ENCODE data around the gene ARSB. TPM values are rescaled to one million over a fixed set of nuclear protein-coding genes. Genes with fewer than 3 reads are reported as not detected.

ARSB gene
- total RNA-seq, 1 donor from 2014 or later, result 21.6 TPM

DNA sequence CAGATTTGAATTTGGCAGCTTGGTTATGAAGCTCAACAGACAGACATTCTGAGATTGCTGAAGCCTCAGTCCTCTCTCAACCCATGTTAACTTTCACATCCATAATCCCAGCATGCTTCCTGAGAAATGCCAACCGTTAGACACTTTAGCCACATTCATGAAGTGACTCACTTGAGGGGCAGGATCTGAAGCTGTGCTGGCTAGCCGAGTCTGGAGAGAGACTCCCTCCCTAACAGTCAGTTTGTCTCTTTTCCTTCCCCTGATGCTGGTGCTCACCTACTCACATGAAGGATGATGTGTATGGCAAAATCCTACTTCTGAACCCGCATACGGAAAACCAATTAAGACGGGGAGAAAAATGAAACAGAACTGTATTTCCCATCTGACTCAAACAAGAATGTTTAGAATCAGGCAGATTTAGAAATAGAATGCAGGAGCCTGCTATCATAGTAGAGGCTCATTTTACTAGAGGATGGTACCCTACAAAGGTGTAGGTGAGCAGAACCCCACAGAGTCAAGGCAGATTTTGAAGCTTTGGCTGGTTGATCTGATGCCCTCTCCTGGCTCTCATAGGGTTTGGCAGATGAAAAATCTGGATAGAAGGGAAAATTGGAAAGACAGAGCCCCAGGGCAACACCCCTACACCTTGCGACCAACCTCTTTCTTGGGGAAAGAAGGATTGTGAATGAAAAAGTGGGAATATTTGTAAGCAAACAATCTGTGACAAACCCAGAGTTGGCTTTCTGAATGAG is 185.7 kb downstream of the ARSB start:
- no peak for DNase-seq
- no peak for ATAC-seq
- no peaks in the 10 kb centered on the region for H3K27me3 ChIP-seq (ENCODE audit: low read depth)
- no peaks in the 10 kb centered on the region for H3K4me1 ChIP-seq
- intact Hi-C loops (cut with DNase I), result no loop called here
- no peaks in the 10 kb centered on the region for H3K36me3 ChIP-seq
- no peak overlapping the region for H3K4me3 ChIP-seq
- TF ChIP-seq, protein P1, sequence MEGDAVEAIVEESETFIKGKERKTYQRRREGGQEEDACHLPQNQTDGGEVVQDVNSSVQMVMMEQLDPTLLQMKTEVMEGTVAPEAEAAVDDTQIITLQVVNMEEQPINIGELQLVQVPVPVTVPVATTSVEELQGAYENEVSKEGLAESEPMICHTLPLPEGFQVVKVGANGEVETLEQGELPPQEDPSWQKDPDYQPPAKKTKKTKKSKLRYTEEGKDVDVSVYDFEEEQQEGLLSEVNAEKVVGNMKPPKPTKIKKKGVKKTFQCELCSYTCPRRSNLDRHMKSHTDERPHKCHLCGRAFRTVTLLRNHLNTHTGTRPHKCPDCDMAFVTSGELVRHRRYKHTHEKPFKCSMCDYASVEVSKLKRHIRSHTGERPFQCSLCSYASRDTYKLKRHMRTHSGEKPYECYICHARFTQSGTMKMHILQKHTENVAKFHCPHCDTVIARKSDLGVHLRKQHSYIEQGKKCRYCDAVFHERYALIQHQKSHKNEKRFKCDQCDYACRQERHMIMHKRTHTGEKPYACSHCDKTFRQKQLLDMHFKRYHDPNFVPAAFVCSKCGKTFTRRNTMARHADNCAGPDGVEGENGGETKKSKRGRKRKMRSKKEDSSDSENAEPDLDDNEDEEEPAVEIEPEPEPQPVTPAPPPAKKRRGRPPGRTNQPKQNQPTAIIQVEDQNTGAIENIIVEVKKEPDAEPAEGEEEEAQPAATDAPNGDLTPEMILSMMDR (IDR thresholded peaks at IDR 0.05), result no peak
- H3K9me3 ChIP-seq, result no peaks in the 10 kb centered on the region
- no peak overlapping the region for H3K27ac ChIP-seq

DNA sequence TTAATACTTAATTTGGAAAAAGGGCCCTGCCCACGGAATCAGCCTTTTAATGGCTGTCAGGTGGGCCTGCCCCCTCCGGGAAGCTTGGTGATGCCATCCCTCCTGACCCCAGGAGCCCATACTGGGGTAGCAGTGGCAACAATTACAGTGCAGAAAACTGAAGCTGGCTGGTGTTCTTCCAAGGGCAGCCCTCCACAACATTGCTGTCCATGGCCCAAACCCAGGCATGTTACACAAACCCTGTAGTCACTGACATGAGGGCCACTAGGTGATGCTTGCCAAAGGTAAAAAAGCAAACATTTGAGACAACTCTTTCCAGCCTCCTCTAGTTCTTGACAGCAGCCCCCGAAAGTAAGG is 186.5 kb downstream of the ARSB start:
- no peak for ATAC-seq
- TF ChIP-seq, protein P1 (IDR thresholded peaks at IDR 0.05), result no peak
- H3K27ac ChIP-seq, result no peak overlapping the region
- H3K9me3 ChIP-seq, result no peaks in the 10 kb centered on the region
- no peak overlapping the region for H3K4me3 ChIP-seq
- DNase-seq, result no peak
- no peaks in the 10 kb centered on the region for H3K27me3 ChIP-seq (ENCODE audit: low read depth)
- H3K36me3 ChIP-seq, result no peaks in the 10 kb centered on the region
- intact Hi-C loops (cut with DNase I), result no loop called here
- no peaks in the 10 kb centered on the region for H3K4me1 ChIP-seq

DNA sequence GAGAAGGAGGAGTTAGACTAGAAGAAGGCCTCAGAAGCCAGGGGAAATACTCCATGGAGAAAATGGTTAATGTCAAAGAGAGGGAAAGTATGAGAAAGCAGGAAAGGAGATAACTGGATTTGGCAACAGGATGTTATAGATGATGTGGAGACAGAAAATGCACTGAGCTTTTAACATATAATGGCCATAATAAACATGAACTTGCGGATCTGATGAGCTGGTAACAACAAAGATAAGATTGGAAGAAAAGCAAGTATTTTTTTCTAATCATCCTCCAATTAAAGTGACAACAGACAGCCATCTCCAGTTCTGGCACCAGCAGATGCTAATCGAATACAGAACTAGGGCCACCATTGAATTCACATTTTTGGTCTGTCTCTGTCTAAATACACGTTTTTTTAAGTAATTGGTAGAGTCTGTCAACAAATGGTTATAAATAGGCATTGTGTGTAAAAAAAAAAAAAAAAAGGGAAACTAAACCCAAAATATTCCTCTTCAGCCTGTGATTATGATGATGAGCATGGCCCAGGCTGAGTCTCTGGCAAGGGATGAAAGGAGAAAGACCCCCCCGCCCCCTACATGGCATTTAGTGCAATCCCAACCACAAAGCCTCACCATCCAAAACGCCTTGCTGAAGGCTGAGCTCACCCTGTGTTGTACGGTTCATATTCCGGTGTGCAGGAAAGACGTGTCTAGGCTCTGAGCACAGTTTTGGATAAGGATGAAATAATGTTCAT is 187.0 kb downstream of the ARSB start:
- no peak for DNase-seq

DNA sequence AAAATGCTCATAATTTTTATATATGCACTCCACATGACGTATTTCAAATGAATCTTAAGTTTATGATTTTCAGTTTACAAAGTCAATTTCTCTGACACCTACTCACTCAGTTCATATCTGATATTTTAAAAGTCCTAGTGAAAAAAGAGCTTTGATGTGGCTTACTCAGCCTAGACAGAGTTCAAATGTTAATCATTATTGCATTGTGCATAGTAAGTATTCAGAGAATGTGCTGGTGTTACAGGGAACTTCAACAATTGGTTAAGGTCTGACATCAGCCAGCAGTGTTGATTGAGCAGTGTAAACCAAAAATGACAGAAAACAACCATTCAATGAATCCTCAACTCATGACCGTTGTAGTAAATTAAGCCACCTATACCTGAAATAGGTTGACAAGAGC is 189.4 kb downstream of the ARSB start:
- H3K27me3 ChIP-seq (ENCODE audit: low read depth), result no peaks in the 10 kb centered on the region
- no peaks in the 10 kb centered on the region for H3K36me3 ChIP-seq
- intact Hi-C loops (cut with DNase I), result no loop called here
- no peak overlapping the region for H3K4me3 ChIP-seq
- TF ChIP-seq, protein P1 (IDR thresholded peaks at IDR 0.05), result no peak
- H3K4me1 ChIP-seq, result no peaks in the 10 kb centered on the region
- DNase-seq (no peak), ATAC-seq (no peak)
- H3K27ac ChIP-seq, result no peak overlapping the region
- H3K9me3 ChIP-seq, result no peaks in the 10 kb centered on the region

More for the DNA sequence above, 187.0 kb downstream of the ARSB start:
- TF ChIP-seq, protein P1 (IDR thresholded peaks at IDR 0.05), result no peak
- intact Hi-C loops (cut with DNase I), result no loop called here
- H3K4me1 ChIP-seq, result no peaks in the 10 kb centered on the region
- H3K4me3 ChIP-seq, result no peak overlapping the region
- no peaks in the 10 kb centered on the region for H3K9me3 ChIP-seq
- H3K36me3 ChIP-seq, result no peaks in the 10 kb centered on the region
- ATAC-seq, result no peak
- no peaks in the 10 kb centered on the region for H3K27me3 ChIP-seq (ENCODE audit: low read depth)
- H3K27ac ChIP-seq, result no peak overlapping the region

DNA sequence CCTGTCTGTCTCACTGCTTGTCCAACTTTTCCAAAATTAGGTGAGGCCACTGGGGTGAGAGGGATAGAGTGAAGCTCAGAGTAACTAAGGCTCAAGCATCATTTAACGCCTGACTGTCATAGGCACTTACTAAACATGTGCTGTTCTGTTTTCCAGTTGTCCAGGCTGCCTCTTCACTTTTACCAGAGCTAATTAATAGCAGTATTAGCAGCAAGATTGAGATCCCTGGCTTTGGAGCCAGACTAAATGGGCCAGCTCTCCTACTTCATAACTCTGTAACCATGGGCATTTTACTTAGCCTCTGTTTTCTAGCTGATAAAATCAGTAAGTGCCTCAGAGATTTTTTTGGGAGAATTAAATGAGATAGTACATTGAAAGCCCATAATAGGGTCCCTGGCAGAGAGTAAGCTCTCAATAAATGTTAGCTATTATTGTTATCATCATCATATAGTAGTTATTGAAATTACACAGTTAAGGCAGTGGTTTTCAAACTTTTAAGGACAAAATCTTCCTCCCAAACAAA is 190.4 kb downstream of the ARSB start:
- ATAC-seq, result no peak
- intact Hi-C loops (cut with DNase I), result no loop called here
- TF ChIP-seq, protein P1 (IDR thresholded peaks at IDR 0.05), result no peak
- DNase-seq, result no peak
- Histone ChIP-seq H3K27me3 (ENCODE audit: low read depth) (no peaks in the 10 kb centered on the region), H3K27ac (no peak overlapping the region), H3K36me3 (no peaks in the 10 kb centered on the region), H3K4me1 (no peaks in the 10 kb centered on the region), H3K9me3 (no peaks in the 10 kb centered on the region), H3K4me3 (no peak overlapping the region)
